GM06990 (cell line): Measurements from ENCODE around the gene KLHL14.
A peak's percentile ranks its signal among the peaks of the same experiment; 100 is the strongest.

Experiments
- DNase-seq: peaks from one replicate; pipeline ENCODE4 v3.0.0-alpha.2; 2011; ENCODE audit not compliant: insufficient read length; ENCODE audit errors: extremely low read depth
- H3K27me3 ChIP-seq: replicated peaks from 2 replicates; pipeline ENCODE4 v1.6.0; 2011; ENCODE audit warnings: low read length; ENCODE audit not compliant: control insufficient read depth, insufficient read depth
- H3K36me3 ChIP-seq: 2 replicates; pipeline ENCODE4 v1.5.1; 2011; ENCODE audit warnings: low read length; ENCODE audit not compliant: control insufficient read depth, insufficient read depth
- H3K4me3 ChIP-seq: replicated peaks from 2 replicates; pipeline ENCODE4 v1.5.1; 2011; ENCODE audit warnings: low read depth, mild to moderate bottlenecking, control low read depth, low read length
- TF ChIP-seq, protein P1 (sequence below): IDR thresholded peaks from 2 replicates; pipeline ENCODE4 v1.5.1; 2011; ENCODE audit warnings: low read length, control low read depth, mild to moderate bottlenecking, inconsistent platforms; ENCODE audit not compliant: insufficient read depth, poor library complexity, severe bottlenecking

Gene KLHL14

DNA sequence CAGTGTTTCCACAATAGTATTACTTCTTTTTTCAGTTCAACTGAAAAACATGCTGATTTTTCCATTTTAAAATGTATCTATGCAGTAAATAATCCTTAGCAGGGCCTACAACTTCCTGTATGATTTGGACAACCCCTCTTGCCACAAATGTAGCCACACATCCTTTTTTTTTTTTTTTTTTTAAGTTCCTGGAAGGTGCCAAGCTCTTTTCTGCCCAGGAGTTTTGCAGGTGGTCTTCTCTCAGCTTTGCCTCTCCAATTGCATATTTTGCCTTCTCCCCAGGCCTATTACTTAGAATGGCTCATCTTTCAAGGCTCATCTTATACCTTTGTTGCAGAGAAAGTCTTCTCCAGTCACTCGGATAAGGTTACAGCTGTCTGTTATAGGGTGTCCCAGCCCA is 11.6 kb downstream of the KLHL14 start:
- Histone ChIP-seq H3K27me3 (no peaks in the 10 kb centered on the region), H3K36me3 (no peaks in the 10 kb centered on the region), H3K4me3 (no peak overlapping the region)
- TF ChIP-seq, protein P1, sequence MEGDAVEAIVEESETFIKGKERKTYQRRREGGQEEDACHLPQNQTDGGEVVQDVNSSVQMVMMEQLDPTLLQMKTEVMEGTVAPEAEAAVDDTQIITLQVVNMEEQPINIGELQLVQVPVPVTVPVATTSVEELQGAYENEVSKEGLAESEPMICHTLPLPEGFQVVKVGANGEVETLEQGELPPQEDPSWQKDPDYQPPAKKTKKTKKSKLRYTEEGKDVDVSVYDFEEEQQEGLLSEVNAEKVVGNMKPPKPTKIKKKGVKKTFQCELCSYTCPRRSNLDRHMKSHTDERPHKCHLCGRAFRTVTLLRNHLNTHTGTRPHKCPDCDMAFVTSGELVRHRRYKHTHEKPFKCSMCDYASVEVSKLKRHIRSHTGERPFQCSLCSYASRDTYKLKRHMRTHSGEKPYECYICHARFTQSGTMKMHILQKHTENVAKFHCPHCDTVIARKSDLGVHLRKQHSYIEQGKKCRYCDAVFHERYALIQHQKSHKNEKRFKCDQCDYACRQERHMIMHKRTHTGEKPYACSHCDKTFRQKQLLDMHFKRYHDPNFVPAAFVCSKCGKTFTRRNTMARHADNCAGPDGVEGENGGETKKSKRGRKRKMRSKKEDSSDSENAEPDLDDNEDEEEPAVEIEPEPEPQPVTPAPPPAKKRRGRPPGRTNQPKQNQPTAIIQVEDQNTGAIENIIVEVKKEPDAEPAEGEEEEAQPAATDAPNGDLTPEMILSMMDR: no peak
- DNase-seq: no peak

DNA sequence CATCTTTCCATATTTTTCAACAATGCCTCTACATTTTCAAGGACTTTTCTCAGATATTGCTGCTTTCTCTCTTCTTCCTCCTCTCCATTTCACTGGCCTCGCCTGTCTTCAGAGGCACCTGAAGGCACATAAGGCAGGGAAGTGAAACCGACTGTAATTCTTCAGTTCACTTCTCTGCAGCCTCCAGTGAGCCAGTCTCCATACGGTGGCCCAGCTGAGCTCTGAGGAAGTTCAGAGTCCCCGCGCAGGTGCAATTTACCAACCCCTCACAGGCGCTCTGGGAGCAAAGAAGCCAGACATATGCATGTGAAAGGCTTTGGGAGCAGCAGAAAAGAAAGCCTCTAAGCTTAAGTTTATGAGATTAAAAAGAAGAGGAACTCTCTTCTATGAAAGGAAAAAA is 12.4 kb downstream of the KLHL14 start:
- TF ChIP-seq, protein P1: no peak
- Histone ChIP-seq H3K36me3 (no peaks in the 10 kb centered on the region), H3K27me3 (no peaks in the 10 kb centered on the region), H3K4me3 (no peak overlapping the region)
- DNase-seq: peak; percentile 43

DNA sequence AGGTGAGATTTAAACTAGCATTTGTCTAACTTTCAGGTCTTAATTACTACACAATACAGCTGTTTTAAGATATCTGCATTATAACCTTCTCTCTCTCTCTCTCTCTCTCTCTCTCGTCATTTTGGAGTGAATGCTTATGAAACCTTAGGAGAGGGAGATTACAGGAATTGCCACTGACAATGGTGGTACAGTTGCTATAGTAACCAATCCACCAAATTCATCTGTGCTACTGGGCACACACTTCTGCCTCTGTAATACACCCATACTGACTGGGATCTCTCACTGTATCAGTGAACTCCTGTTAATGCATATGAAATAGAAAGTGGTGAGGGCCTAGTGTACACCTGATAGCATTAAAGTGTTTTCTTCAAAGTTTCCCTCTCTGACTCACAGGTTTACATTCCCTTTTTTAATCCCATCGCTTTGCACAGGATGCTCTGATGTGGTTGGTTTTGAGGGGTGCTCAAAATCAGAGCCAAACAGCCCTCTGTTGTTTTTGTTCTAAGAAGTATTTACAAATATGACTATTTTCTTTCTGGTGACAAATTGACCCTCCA is 13.1 kb downstream of the KLHL14 start:
- Histone ChIP-seq H3K27me3 (no peaks in the 10 kb centered on the region), H3K4me3 (no peak overlapping the region), H3K36me3 (no peaks in the 10 kb centered on the region)
- TF ChIP-seq, protein P1: no peak
- DNase-seq: no peak

DNA sequence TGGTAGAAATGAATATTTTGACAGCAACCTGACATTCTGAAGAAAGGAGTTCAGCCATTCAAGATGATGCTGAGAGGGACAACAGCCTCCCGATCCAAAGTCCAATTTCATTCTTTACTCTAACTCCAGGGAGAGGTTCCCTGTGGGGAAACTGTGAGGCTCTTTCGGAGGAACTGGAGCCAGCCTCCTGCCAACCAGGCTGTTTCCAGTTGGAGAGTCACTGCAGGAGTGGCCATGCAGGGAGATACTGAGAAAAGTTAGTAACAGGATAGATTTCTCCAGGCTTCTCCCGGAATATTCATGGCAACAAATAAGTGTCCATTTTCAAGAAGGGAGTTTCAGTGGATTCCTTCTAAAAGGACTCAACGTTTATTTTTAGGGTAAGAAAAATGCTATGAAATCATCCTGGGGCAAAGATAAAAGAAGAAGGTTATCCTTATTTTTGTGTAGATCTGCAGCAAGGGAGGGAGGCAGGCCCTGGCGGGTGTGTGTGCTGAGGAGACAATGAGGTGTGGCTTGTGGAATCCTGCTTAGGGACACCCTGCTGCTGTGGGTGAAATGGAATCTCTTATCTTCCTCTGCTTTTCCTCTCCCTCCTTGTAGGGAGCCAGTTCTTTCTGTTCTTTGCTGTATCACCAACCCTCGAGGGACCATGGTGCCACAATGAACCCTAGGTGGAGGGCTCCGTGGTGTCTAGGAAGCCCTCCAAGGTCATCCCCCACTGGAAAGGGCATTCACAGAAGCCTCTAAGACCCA is 18.1 kb downstream of the KLHL14 start:
- no peak overlapping the region for H3K4me3 ChIP-seq
- no peaks in the 10 kb centered on the region for H3K27me3 ChIP-seq
- TF ChIP-seq, protein P1: no peak
- no peak for DNase-seq
- no peaks in the 10 kb centered on the region for H3K36me3 ChIP-seq

DNA sequence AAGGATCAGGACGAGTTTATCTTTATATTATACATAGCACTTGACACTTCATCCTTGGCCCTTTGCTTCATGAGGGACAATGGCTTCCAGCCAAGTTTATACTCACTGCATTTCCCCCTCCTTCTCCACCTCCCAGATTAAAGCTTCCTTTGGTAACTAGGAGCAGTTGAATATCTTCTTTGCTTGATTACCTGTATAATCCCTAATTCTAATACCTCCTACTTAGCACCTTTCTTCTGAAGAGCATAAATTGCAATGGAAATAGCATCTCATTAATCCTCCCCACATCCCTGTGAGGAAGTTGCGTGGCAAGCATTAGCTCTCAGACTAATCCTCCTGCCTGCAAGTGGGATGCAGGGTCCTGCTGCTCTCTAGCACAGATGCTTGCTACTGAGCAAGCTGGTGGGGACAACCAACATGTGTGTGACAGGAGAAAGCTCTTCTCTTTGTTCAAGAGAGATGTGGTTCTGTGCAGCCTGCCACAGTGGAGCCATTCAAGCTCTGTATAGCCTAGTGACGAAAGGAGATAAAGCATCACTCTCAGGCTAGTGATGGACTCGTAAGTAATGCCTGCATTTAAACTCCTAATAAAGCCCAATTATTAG is 19.1 kb downstream of the KLHL14 start:
- DNase-seq: no peak
- Histone ChIP-seq H3K4me3 (no peak overlapping the region), H3K27me3 (no peaks in the 10 kb centered on the region), H3K36me3 (no peaks in the 10 kb centered on the region)
- TF ChIP-seq, protein P1: no peak
